Activated CD4-positive, alpha-beta T cell treated with anti-CD3 and anti-CD28 coated beads, Interleukin-2, Interleukin-6, amounts not matched to agents 100 ng/mL and 50 ng/mL, durations not matched to agents 16 hours and 8 hours (primary cell): ENCODE data around the gene CXCL9.
A peak's percentile ranks its signal among the peaks of the same experiment; 100 is the strongest.
"Not testable (repeated sequence)": the region's sequence is repeated elsewhere in the genome, so short reads cannot be mapped to it uniquely, and the experiment has no call there.

ENCODE experiments used
- DNase-seq: peaks from one replicate; pipeline ENCODE4 v3.0.0-alpha.2; 2020

CXCL9 gene

DNA sequence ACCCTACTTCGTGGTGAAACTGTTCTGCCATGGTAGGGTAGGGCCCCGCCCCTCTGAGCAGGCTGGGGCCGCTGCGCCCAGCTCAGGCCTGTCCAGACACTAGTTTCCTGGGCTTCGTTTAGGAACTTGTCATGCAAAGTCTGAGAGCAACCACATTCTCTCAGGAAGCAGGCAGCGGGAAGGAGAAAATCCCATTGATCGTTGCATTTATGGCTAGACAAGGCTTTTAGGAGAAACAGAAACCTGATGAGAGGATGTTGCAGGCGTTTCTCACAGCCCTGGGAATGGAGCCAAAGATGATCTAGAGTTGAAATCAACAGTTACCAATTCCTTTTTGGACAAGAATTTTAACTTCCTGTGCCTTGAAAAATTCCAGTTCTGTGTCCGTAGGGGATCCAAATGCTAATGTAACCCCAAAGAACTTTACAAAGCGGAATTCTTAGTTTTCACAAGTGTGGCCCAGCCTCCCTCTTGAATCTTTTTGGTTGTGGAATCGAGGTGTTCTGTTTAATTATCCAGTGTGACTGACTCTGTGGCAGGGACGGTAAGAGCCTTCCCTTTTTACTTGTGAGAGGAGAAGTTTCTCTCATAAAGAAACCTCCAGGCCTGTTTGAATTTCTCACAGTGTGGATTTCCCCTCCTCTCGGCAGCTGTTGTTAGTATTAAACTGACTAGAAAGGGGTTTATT lies 4.5 kb upstream of the CXCL9 start:
- DNase-seq: peak; percentile 36

DNA sequence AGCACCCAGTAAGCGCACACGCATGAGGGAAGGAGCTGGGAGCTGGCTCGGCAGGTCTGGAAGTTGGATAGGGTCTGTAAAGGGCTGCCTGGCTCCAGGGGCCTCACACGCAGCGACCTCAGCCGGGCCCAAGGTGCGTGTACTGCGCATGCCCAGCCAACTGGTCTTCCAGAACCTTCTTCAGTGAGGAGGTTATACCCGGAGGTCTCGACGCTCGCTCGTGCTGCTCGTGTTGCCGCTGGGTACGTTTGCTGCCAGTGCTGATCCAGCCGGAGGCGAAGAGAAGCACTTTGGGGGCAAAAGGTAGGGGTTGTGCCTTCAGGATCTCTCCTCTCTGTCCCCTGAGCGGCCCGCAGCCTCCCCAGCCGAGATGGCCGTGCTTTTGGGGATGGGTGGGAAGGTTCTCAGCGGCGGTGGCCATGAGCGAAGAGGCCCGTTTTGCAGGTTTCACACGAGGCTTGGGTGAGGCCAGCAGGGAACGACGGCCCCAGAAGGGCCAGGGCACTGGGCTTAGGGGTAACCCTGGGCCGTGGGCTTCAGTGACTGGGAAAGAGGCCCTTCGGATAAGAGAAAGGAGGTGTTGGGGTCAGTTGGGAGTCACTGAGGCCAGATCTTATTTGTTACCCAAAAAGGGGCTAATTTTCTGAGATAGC lies 3.8 kb upstream of the CXCL9 start:
- no peak for DNase-seq

DNA sequence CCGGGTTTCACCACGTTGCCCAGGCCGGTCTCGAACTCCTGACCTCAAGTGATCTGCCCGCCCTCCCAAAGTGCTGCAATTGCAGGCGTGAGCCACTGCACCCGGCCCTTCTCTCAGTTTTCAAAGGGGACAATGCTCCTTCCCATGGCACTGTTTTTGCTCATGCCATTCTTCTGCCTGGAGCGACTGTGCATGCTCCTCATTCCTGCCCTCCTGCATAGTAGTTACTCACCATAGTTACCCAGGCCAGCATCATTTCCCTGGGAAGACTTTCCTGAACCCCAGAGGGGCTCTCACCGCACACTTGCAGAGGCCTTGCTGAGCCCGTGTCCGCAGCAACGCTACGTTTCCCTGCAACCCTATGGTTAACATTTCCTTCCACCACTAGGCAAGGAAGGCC lies 3.3 kb upstream of the CXCL9 start:
- DNase-seq: no peak

DNA sequence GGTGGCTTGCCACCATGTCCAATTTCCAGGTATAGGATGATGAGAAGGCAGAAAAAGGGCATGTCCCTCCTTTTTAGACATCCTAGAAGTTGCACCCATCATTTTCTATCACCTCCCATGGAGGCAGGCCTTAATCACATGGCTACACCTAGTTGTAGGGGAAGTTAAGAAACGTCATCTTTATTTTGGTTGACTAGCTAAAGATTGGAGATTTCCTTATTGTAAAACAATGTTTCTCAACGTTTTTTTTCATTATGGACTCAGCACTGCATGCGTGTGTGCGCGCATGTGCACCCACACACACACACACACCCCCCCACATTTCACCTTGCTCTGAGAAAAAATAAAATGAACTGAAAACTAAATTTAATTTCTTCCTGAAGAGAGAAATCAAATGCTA lies 2.0 kb upstream of the CXCL9 start:
- DNase-seq: no peak

DNA sequence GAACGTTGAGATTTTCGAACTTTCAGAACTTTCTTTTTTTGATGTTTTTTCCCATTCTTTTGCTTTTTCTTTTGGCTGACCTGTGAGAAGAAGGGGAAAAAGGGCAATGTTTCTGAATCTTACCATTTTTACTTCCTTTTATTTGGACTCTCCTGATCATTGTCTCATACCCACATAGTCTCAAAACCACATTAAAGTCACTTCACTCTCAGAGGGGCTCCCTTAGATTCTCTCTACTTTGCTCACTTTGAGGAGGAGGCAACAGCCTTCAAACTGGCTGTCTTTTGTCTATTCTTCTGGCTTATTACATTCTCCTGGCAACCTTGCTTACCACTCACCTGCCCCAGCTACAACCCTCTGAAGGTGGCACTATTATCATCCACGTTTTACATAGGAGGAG lies 3.7 kb downstream of the CXCL9 start:
- DNase-seq: no peak

DNA sequence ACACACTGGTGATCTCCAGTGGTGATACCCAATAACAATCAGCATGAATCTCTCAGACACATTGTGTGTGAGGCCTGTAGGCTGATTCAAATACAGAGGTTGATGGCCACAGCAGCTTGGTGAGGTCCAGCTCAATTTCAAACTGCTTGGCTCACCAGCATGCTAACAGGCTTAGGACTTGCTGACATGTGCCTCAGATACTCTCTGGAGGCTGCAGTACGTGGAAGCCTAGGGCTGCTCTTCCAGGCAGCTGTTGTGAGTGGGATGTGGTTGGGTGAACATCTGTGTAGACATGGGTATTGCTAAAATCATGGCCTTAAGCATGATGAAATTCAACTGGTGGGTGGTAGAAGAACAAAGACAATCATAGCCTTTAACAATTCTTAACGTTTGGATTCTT lies 4.3 kb downstream of the CXCL9 start:
- DNase-seq: no peak

DNA sequence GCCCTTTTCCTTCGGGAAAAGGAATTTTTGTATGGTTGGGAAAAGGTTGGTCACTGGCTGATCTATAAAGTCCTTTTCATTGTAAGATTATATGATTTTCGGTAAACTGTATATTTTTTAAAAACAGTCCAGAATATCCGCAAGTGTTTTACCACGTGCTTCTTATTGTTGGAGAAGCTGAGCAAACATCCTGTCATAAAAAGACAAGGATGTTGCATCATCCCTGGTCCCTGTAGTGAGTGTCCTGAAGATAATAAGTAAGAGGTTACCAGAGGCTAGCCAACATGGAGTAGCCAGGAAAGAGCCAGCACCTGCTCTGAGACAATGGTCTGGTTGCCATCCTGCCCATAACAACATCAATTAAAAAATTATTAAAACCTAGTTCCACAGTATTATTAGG lies 5.1 kb downstream of the CXCL9 start:
- no peak for DNase-seq

DNA sequence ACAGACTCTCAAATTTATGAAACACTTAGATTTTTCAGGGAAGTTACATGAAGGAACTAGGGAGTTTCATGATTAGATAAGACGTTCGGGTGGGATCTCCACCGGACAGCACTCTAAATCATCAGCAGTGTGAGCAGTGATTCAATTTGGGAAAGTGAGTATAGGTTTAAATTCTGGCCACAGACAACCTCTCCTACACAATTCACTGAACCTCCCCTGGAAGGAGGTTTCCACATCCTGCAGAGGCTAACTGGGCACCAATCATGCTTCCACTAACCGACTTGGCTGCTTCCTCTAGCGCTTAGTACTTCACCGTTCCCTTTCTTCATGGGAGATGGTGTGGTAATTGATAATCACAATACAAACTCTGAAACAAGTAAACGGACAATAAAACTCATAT lies 5.6 kb downstream of the CXCL9 start:
- no peak for DNase-seq

DNA sequence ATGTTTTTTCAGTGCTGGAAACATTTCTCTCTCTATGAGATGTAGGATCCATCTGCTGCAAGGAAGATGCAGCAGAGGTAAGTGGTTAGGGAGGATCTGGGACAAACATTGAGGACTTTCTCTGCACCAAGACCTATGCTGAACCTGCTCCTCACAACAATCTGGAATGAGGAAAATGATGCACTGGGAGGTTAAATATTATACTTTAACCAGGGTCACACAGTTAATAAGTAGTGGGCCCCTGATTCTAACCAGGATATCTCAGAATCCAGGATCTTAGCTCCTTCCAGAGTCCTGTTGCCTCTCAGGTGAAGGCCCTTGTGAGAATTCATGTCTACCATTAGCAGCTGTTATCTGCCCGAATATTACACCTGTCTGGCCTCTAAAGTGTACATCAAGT lies 7.0 kb downstream of the CXCL9 start:
- DNase-seq: no peak

DNA sequence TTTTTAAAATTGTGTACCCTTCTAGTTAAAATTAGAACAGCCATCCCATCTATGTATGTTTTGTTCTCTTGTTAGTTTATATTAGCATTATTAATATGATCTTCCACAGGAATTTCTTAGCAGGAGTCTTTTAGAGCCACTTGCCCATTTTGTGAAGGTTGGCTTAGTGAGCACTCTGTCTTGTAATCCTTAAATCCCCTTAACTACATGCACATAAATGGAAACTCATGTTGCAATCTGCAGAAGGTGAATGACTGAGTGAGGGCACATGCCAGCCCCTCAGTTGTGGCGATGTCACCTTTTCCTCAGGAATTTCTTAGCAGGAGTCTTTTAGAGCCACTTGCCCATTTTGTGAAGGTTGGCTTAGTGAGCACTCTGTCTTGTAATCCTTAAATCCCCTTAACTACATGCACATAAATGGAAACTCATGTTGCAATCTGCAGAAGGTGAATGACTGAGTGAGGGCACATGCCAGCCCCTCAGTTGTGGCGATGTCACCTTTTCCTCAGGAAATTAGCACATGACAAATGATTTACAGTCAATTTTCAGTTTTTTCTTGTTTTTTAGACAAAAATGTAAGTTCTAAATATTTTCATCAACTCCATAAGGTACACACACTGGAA lies 8.7 kb downstream of the CXCL9 start:
- DNase-seq: not testable (repeated sequence)

DNA sequence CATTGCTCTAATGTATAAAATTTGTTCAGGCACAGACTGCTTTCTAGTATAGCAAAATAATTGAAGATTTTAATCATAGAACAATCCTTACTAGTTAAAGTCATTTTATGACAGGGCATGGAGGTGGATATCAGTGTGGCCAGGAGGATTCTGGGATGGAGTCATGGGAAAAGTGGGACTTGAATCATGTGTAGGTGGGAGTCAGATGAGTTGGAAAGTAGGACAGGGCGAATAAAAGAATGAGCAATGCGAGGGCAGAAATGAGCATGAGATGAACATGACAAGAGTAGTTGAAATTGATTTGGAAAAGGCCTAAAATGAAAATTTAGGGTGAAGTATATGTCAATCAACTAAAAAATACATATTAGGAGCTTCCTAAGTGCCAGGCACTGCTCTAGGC lies 9.4 kb downstream of the CXCL9 start:
- no peak for DNase-seq

DNA sequence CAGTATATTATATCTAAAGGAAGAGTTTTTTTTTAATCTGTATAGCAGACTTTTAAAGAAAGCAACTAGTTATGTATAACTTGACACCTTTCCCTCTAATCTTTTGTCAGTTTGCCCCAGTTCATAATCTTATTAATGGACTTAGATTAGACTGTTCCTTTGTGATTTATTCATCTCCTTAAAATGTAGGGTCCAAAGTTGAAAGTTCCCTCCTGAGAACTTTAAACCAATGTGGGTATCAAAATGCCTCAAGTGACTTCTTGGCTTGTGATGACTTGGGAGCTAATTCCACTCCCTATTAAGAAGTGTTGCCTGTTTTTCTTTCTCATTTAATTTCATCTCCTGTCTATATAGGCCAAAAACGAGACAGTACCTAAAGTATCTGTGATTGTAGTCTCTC lies 10.2 kb downstream of the CXCL9 start:
- DNase-seq: no peak

DNA sequence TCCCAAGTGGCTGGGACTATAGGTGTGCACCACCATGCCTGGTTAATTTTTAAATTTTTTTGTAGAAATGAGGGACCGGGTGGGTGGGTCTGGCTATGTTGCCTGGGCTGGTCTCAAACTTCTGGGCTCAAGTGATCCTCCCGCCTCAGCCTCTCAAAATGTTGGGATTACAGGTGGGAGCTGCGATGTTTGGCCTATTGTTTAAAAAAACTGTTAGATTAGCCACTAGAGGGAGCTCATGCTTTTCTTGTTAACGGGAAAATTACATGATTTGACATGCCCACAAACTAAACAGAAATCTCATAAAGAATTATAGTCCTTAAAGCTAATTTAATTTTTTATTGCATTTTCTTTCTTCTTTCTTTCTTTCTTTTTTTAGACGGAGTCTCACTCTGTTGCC lies 11.6 kb downstream of the CXCL9 start:
- peak; percentile 77 for DNase-seq

DNA sequence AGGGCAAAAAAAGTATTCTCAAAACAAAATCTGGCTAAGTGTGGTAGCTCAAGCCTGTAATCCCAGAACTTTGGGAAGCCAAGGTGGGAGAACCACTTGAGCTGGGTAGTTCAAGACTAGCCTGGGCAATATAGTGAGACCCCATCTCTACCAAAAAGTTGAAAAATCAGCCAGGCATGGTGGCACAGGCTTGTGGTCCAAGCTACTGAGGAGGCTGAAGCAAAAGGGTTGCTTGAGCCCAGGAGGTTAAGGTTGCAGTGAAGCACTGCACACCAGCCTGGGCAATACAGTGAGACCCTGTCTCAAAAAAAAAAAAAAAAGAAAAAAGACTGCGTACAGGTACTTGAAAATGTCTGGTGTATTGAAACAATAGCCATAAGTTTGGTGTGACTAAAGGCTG lies 14.8 kb downstream of the CXCL9 start:
- no peak for DNase-seq

DNA sequence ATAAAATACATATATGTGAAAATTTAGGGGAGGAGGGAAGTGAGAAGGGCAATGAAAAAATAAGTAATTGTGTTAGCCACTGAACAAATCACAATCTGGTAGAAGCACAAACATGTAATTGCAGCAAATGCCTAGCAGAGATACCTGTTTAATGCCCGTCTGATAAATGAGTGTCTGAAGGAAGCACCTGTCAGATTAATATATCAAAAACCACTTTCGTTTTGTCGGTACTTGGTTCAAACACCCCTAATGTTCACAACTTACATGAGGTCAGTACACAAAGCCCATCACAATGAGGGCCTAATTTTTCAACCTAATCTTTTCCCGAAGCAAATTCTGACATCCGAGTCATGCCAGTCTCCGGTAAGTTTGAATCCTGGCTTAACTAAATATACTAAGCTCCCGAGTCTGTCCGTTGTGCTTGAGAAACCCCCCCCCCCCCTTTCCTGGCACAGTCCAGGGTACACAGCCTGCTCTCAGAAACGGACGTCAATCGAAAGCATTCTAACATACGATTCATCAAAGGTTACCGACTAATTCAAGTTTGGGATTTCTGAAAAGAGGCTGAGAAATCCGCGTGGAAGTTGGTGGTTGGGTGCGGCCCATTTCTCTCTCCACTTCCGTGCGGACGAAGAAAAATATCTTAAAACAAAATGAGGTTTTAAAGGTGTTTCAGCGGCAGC lies 17.3 kb downstream of the CXCL9 start:
- no peak for DNase-seq

DNA sequence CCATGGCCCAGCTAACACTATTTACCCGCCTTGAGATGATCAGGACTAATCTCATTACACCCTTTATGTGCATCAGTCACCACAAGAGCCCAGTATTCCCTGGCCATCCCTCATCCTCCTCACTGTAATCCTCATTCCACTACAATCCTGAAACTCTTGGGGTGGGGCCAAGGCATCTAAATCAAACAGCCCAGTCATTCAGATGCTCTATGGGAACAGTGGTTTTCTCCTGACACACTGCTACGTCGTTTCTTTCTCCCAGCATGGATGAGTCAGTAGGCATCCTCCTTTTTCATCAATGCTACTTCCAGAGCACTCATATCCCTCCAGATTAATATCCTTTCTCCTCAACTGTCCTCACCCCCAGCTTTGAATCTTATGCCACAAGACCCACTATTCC lies 22.2 kb downstream of the CXCL9 start:
- DNase-seq: no peak

DNA sequence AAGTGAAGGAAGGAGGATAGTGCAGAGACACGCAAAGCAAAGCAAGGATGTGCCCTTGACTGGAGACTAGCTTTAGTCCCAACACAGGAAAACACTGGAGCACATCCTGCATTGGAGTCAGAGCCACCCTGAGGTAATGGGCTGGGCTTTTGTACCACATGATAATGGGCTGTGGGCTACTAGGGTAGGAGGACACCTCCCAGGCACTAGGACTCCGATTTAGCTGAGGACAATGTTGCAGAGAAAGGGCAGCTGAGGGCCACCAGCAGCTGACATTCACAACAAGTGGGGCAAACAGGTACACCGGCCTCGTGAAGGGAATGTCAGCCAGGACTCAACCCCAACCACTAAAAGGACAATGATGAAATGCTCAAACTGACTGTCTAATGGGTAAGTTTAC lies 26.7 kb downstream of the CXCL9 start:
- DNase-seq: no peak

DNA sequence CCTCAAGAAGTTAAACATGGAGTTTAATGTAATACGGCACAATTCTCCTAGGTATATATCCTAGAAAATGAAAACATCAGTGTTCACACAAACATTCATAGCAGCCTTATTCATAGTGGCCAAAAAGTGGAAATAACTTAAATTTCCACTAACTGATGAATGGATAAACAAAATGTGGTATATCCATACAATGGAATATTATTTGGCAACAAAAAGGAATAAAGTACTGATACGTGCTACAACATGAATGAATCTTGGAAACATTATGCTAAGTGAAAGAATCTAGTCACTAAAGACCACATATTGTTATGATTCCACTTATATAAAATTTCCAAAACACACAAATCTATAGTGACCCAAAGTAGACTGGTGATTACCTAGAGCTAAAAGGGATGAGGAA lies 31.1 kb downstream of the CXCL9 start:
- DNase-seq: no peak

DNA sequence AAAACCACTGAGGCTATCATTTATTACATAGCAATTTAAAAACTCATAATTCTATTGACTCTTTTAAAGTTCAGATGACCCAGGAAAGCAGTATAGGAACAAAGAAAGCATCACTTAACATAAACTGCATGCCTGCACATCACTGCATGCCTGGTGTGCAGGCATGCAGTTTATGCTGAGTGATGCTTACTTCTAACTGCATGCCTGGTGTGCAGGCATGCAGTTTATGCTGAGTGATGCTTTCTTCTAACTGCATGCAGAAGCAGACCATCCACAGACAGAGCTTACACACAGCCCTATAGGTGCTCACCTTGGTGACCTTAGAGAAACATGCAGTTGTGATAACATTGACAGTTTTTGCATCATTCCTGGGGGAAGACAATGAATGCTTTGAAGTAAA lies 33.5 kb downstream of the CXCL9 start:
- DNase-seq: no peak

DNA sequence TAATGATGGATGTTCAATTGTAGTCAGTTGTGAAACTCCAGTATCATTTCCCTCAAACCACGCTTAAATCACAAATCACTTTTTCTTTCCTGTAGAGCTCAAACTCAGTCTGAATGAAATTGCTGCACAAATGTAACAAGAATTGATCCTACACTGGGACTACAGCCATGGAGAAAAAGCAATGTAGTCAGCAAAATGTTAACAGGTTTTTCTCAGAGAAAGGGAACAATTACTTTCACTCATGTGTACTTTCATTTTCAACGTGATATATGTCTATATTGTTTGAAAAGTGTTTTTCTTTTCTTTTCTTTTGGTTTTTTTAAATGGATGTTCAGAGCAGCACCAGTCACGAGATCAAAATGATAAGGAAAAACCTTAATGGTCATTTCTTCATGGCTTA lies 39.2 kb downstream of the CXCL9 start:
- no peak for DNase-seq

DNA sequence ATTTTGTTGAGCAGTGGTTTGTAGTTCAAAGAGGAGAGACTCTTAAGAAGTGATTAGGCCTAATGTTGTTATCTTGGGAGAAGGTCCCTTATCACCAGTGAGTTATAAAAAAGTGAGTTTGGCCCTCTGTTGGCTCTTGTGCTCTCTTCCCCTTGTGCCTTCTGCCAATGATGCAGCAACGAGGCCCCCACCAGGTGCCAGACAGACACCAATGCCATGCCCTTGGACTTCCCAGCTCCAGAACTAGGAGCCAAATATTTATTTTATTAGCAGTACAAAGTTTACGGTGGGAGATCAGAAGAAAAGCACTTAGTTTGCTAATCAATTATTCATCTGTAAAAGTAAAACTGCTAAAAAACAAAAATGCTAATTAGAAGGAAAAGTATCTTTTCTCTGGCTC lies 43.8 kb downstream of the CXCL9 start:
- DNase-seq: no peak

DNA sequence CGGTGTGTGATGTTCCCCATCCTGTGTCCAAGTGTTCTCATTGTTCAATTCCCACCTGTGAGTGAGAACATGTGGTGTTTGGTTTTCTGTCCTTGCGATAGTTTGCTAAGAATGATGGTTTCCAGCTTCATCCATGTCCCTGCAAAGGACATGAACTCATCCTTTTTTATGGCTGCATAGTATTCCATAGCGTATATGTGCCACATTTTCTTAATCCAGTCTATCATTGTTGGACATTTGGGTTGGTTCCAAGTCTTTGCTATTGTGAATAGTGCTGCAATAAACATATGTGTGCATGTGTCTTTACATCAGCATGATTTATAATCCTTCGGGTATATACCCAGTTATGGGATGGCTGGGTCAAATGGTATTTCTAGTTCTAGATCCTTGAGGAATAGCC lies 45.2 kb downstream of the CXCL9 start:
- not testable (repeated sequence) for DNase-seq

DNA sequence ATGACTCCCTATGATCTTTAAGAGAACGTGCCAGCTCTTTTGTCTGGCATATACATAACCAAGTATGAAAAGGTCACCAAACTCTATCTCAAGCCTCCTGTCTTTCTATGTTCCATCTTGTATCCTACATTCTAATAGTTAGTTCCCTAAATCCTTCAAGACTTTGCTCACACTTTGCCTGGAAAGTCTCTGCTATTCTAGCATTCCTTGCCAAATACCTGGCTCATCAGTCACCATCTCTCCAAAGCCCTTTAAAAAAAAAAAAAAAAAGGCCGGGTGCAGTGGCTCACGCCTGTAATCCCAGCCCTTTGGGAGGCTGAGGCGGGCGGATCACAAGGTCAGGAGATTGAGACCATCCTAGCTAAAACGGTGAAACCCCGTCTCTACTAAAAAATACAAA lies 48.8 kb downstream of the CXCL9 start:
- not testable (repeated sequence) for DNase-seq

DNA sequence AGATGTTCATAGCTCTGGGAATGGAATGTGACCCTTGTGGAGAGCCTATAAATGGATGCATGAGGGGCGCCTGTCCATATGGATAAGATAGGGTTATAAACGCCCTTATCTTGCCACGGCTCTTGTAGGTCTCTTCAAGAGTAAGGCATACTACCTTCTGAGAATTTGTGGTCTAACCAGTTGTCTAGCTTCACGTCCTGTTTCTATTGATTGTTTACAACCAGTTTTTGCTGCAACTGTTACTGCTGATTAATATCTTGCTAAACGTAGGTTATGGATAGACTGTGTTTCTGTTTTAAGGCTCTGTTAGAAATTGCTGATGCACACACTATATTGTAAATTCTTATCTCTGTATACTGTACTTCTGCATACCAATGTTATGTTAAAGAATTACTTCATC lies 52.5 kb downstream of the CXCL9 start:
- DNase-seq: peak; percentile 26
